Kidney epithelial cell (primary cell): ENCODE data around the gene TFPI. TPM values are rescaled to one million over a fixed set of nuclear protein-coding genes. Genes with fewer than 3 reads are reported as not detected.
A peak's percentile ranks its signal among the peaks of the same experiment; 100 is the strongest.

ENCODE experiments used
- DNase-seq: peaks from one replicate; pipeline ENCODE4 v3.0.0-alpha.2; 2010; ENCODE audit warnings: low read depth
- H3K27me3 ChIP-seq: 2 replicates; pipeline ENCODE4 v1.6.0; 2011; ENCODE audit warnings: low read length; ENCODE audit not compliant: control insufficient read depth, insufficient read depth
- H3K36me3 ChIP-seq: 2 replicates; pipeline ENCODE4 v1.5.1; 2011; ENCODE audit warnings: low read length; ENCODE audit not compliant: control insufficient read depth, insufficient read depth
- H3K4me3 ChIP-seq: 2 replicates; pipeline ENCODE4 v1.5.1; 2011; ENCODE audit warnings: low read depth, mild to moderate bottlenecking, control low read depth, low read length
- CTCF ChIP-seq: IDR thresholded peaks from 2 replicates; pipeline ENCODE4 v1.5.1; 2011; ENCODE audit warnings: mild to moderate bottlenecking, moderate library complexity, low read length, control low read depth, inconsistent platforms; ENCODE audit not compliant: insufficient read depth, poor library complexity, severe bottlenecking
- total RNA-seq: library from RNA; depleted of rRNA; stranded (reverse); fragments of >200 nt; gene quantifications from 2 replicates; pipeline ENCODE4 v1.2.3, GENCODE V29; 2015

The TFPI gene
- total RNA-seq, 1 donor from 2014 or later, result 31.1 TPM

GRCh38 chr2:187552381-187552780 lies 1.9 kb downstream of the TFPI start:
- Histone ChIP-seq H3K36me3 (no peaks in the 10 kb centered on the region), H3K4me3 (peak overlapping the region; percentile 11), H3K27me3 (no peaks in the 10 kb centered on the region)
- DNase-seq, result no peak
- TF ChIP-seq CTCF, result no peak

- TF ChIP-seq CTCF, result no peak
- Histone ChIP-seq H3K4me3 (no peak overlapping the region), H3K36me3 (no peaks in the 10 kb centered on the region), H3K27me3 (no peaks in the 10 kb centered on the region)
- DNase-seq, result no peak
Measured at GRCh38 chr2:187550857-187551256, 3.4 kb downstream of the TFPI start.

- DNase-seq, result no peak
- H3K4me3 ChIP-seq, result no peak overlapping the region
- no peaks in the 10 kb centered on the region for H3K27me3 ChIP-seq
- no peak for TF ChIP-seq CTCF
- H3K36me3 ChIP-seq, result no peaks in the 10 kb centered on the region
Measured at GRCh38 chr2:187549951-187550555, 4.2 kb downstream of the TFPI start.

- H3K4me3 ChIP-seq, result no peak overlapping the region
Measured at GRCh38 chr2:187549193-187549592, 5.0 kb downstream of the TFPI start.

GRCh38 chr2:187548656-187549055 lies 5.6 kb downstream of the TFPI start:
- DNase-seq, result no peak
- no peaks in the 10 kb centered on the region for H3K36me3 ChIP-seq
- H3K4me3 ChIP-seq, result no peak overlapping the region
- TF ChIP-seq CTCF, result no peak
- no peaks in the 10 kb centered on the region for H3K27me3 ChIP-seq

More at GRCh38 chr2:187549193-187549592, 5.0 kb downstream of the TFPI start:
- no peak for DNase-seq
- no peaks in the 10 kb centered on the region for H3K36me3 ChIP-seq
- no peak for TF ChIP-seq CTCF
- H3K27me3 ChIP-seq, result no peaks in the 10 kb centered on the region

DNA sequence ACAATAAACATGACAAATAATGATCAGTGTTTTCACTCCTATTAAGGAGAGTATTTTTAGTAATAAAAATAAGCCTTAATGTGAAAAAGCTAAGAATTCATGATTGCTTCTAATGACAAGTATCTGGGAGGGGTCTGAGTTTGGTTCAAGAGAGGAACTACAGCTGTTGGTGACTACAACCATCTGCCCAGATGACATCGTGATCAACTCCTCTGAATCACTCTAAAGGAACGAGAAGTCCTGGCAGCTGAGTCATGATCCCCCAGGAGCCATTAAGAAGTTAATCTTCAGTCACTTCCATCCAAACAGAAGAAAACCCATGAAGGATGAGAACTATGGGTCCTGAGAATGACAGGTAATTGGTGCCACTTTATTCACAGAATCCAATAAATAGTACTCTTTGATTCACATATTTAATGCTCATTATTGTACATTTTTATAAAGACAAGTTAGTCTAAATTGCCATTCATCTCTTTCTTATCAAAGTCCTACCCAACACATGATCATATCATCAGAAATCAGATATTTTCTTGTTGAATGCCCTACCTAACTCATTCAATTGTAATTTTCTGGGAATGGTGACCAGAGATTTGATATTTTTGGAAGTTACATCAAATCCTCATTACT lies 6.8 kb downstream of the TFPI start:
- peak; percentile 96 for DNase-seq
- Histone ChIP-seq H3K4me3 (no peak overlapping the region), H3K27me3 (no peaks in the 10 kb centered on the region), H3K36me3 (no peaks in the 10 kb centered on the region)
- TF ChIP-seq CTCF, result no peak
